Measurements from ENCODE around the gene UCHL1. TPM values are rescaled to one million over a fixed set of nuclear protein-coding genes. Genes with fewer than 3 reads are reported as not detected.
"Not testable (repeated sequence)": the region's sequence is repeated elsewhere in the genome, so short reads cannot be mapped to it uniquely, and the experiment has no call there.

UCHL1 gene
- total and polyA plus RNA-seq, 10 of the 15 experiments (the other 5 are each of a cell fraction or from before 2014, with no cell fraction given), result 0.29 to 178 (median 125) TPM

DNA sequence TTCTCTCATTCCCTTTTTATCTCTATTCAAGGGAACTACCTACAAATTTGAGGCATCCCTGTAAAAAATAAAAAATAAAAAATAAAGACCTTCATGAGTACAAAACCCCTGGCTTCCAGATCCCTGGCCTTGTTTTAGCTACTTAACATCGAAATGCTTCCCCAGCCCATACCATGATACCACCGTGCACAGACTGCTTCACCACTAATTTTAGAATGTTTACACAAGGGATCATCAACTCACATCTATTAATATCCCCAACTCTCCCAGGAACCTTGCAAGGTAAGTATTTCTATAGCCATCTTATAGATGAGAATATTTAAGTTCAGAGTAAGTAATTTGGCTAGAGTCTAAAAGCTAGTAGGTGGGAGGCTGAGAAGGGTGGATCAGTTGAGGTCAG, 51.7 kb downstream of the UCHL1 start:
- peaks cover 1% of the 10 kb centered on the region; the same call in 1 of the 3 replicates for H3K9me3 ChIP-seq (replicated peaks; ENCODE audit: control insufficient read depth, insufficient read depth, low read length)
- ATAC-seq, result no peak
- SMC1A ChIA-PET (ENCODE audit: uncharacterized antibody, unreplicated experiment), result interaction anchor here (1.2 kb wide), 1 partner anchor 9 kb away, joined by 3 read pairs; no protein-coding TSS in a partner anchor
- H3K79me2 ChIP-seq (ENCODE audit: control insufficient read depth, insufficient read depth, low read length), result no peaks in the 10 kb centered on the region
- no peak overlapping the region for H3K4me3 ChIP-seq
- RAD21 ChIA-PET (ENCODE audit: unreplicated experiment), result no interaction called here
- intact Hi-C loops (cut with micrococcal nuclease; ENCODE audit: unreplicated experiment) (no loop called here), in situ Hi-C loops (cut with MboI) (loop anchor here (25.0 kb wide), 1 partner anchor 104 kb away; no protein-coding TSS in a partner anchor)
- DNase-seq (ENCODE audit: low read depth, low spot score), result no peak
- no peaks in the 10 kb centered on the region for H3K27me3 ChIP-seq (replicated peaks in 1 of 2; ENCODE audit: control insufficient read depth in 2 of 2, insufficient read depth in 2 of 2, low read length in 1 of 2)
- H3K36me3 ChIP-seq (ENCODE audit: control insufficient read depth in 2 of 2, insufficient read depth in 2 of 2, low read length in 1 of 2), result no peaks in the 10 kb centered on the region
- no peak overlapping the region for H3K4me2 ChIP-seq (ENCODE audit: control insufficient read depth, insufficient read depth)
- TF ChIP-seq SMAD5 (IDR thresholded peaks at IDR 0.05; ENCODE audit: low read depth) (no peak), FOS (IDR thresholded peaks at IDR 0.05; ENCODE audit: borderline replicate concordance, extremely low read depth, insufficient read length) (no peak), TAF1 (IDR thresholded peaks at IDR 0.05; ENCODE audit: borderline replicate concordance, low read depth, low read length) (no peak), CHD4 (IDR thresholded peaks at IDR 0.05) (no peak)
- TF ChIP-seq, protein P1, sequence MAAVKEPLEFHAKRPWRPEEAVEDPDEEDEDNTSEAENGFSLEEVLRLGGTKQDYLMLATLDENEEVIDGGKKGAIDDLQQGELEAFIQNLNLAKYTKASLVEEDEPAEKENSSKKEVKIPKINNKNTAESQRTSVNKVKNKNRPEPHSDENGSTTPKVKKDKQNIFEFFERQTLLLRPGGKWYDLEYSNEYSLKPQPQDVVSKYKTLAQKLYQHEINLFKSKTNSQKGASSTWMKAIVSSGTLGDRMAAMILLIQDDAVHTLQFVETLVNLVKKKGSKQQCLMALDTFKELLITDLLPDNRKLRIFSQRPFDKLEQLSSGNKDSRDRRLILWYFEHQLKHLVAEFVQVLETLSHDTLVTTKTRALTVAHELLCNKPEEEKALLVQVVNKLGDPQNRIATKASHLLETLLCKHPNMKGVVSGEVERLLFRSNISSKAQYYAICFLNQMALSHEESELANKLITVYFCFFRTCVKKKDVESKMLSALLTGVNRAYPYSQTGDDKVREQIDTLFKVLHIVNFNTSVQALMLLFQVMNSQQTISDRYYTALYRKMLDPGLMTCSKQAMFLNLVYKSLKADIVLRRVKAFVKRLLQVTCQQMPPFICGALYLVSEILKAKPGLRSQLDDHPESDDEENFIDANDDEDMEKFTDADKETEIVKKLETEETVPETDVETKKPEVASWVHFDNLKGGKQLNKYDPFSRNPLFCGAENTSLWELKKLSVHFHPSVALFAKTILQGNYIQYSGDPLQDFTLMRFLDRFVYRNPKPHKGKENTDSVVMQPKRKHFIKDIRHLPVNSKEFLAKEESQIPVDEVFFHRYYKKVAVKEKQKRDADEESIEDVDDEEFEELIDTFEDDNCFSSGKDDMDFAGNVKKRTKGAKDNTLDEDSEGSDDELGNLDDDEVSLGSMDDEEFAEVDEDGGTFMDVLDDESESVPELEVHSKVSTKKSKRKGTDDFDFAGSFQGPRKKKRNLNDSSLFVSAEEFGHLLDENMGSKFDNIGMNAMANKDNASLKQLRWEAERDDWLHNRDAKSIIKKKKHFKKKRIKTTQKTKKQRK (IDR thresholded peaks at IDR 0.05; ENCODE audit: low read depth, low read length), result no peak
- TF ChIP-seq, protein P2, sequence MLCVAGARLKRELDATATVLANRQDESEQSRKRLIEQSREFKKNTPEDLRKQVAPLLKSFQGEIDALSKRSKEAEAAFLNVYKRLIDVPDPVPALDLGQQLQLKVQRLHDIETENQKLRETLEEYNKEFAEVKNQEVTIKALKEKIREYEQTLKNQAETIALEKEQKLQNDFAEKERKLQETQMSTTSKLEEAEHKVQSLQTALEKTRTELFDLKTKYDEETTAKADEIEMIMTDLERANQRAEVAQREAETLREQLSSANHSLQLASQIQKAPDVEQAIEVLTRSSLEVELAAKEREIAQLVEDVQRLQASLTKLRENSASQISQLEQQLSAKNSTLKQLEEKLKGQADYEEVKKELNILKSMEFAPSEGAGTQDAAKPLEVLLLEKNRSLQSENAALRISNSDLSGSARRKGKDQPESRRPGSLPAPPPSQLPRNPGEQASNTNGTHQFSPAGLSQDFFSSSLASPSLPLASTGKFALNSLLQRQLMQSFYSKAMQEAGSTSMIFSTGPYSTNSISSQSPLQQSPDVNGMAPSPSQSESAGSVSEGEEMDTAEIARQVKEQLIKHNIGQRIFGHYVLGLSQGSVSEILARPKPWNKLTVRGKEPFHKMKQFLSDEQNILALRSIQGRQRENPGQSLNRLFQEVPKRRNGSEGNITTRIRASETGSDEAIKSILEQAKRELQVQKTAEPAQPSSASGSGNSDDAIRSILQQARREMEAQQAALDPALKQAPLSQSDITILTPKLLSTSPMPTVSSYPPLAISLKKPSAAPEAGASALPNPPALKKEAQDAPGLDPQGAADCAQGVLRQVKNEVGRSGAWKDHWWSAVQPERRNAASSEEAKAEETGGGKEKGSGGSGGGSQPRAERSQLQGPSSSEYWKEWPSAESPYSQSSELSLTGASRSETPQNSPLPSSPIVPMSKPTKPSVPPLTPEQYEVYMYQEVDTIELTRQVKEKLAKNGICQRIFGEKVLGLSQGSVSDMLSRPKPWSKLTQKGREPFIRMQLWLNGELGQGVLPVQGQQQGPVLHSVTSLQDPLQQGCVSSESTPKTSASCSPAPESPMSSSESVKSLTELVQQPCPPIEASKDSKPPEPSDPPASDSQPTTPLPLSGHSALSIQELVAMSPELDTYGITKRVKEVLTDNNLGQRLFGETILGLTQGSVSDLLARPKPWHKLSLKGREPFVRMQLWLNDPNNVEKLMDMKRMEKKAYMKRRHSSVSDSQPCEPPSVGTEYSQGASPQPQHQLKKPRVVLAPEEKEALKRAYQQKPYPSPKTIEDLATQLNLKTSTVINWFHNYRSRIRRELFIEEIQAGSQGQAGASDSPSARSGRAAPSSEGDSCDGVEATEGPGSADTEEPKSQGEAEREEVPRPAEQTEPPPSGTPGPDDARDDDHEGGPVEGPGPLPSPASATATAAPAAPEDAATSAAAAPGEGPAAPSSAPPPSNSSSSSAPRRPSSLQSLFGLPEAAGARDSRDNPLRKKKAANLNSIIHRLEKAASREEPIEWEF (IDR thresholded peaks at IDR 0.05; ENCODE audit: insufficient replicate concordance, low read depth, low read length), result no peak
- no TSS peak for BruUV-seq (replicated peaks)
- H3K4me1 ChIP-seq (ENCODE audit: control insufficient read depth, insufficient read depth, low read length), result no peaks in the 10 kb centered on the region
- WGBS (ENCODE audit: insufficient coverage, insufficient replicate concordance, low lambda C conversion rate, missing lambda C conversion rate), result 0% methylated on average over 2 of the region's 2 CpGs
- CTCF ChIA-PET, result no interaction called here
- no peak for FAIRE-seq
- H4K20me1 ChIP-seq (ENCODE audit: control insufficient read depth, insufficient read depth), result no peaks in the 10 kb centered on the region
- no peak overlapping the region for H3K27ac ChIP-seq (ENCODE audit: control insufficient read depth, insufficient read depth)
- POLR2A ChIA-PET, result no interaction called here
- H2AFZ ChIP-seq (ENCODE audit: control insufficient read depth, low read depth, low read length), result no peak overlapping the region
- H3K9ac ChIP-seq (ENCODE audit: control insufficient read depth, insufficient read depth, low read length), result no peak overlapping the region

DNA sequence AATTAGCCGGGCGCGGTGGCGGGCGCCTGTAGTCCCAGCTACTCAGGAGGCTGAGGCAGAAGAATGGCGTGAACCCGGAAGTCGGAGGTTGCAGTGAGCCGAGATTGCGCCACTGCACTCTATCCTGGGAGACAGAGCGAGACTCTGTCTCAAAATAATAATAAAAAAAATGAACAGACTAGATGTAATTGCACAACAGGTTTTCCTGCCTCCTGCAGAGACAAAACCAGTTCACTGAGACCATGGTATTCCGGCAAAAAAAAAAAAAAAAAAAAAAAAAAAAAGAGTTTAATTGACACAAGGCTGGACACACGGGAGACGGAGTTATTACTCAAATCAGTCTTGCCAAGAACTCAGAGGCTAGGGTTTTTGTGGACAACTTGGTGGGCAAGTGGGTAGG, 58.7 kb downstream of the UCHL1 start:
- FAIRE-seq; H2AFZ ChIP-seq (ENCODE audit: control insufficient read depth, low read depth, low read length); H3K79me2 ChIP-seq (ENCODE audit: control insufficient read depth, insufficient read depth, low read length); SMC1A ChIA-PET (ENCODE audit: uncharacterized antibody, unreplicated experiment); ATAC-seq; H4K20me1 ChIP-seq (ENCODE audit: control insufficient read depth, insufficient read depth); RAD21 ChIA-PET (ENCODE audit: unreplicated experiment); H3K27ac ChIP-seq (ENCODE audit: control insufficient read depth, insufficient read depth); BruUV-seq (replicated peaks); intact Hi-C loops (cut with micrococcal nuclease; ENCODE audit: unreplicated experiment); POLR2A ChIA-PET; H3K9me3 ChIP-seq (replicated peaks; ENCODE audit: control insufficient read depth, insufficient read depth, low read length); DNase-seq (ENCODE audit: low read depth, low spot score); H3K36me3 ChIP-seq (ENCODE audit: control insufficient read depth in 2 of 2, insufficient read depth in 2 of 2, low read length in 1 of 2); CTCF ChIA-PET; H3K4me3 ChIP-seq; H3K27me3 ChIP-seq (replicated peaks in 1 of 2; ENCODE audit: control insufficient read depth in 2 of 2, insufficient read depth in 2 of 2, low read length in 1 of 2); H3K9ac ChIP-seq (ENCODE audit: control insufficient read depth, insufficient read depth, low read length); H3K4me2 ChIP-seq (ENCODE audit: control insufficient read depth, insufficient read depth); H3K4me1 ChIP-seq (ENCODE audit: control insufficient read depth, insufficient read depth, low read length): not testable (repeated sequence)
- WGBS (ENCODE audit: insufficient coverage, insufficient replicate concordance, low lambda C conversion rate, missing lambda C conversion rate), result 81% methylated on average over 13 of the region's 14 CpGs
- in situ Hi-C loops (cut with MboI), result loop anchor here (25.0 kb wide), 1 partner anchor 97 kb away; no protein-coding TSS in a partner anchor

Measured in GM12878 (cell line).